Transverse colon (tissue), 4 donors: Measurements from ENCODE around the gene ZSCAN5B.

Experiments used
- CTCF ChIP-seq, 5 experiments: fragments of 200-600 bp in 3 of 5; fragments of 450-650 bp in 2 of 5; sonication (generic) in 3 of 5; IDR thresholded peaks; 1 replicate in 2 of 5; 2 replicates in 3 of 5; pipeline ENCODE4 v1.5.1; 2016 to 2017; ENCODE audit warnings: antibody characterized with exemption in 5 of 5, inconsistent platforms in 3 of 5, mild to moderate bottlenecking in 2 of 5, moderate library complexity in 1 of 5
- EP300 ChIP-seq: sonication (generic); formaldehyde crosslinking; IDR thresholded peaks from one replicate; pipeline ENCODE4 v1.6.1; 2017; ENCODE audit warnings: antibody characterized with exemption, low read depth
- POLR2A ChIP-seq: fragments of 450-650 bp; IDR thresholded peaks from one replicate; pipeline ENCODE4 v1.6.1; 2016; ENCODE audit warnings: antibody characterized with exemption, mild to moderate bottlenecking, moderate library complexity
- POLR2AphosphoS5 ChIP-seq, 3 donors: sonication (generic); formaldehyde crosslinking; IDR thresholded peaks; one replicate each; pipeline ENCODE4 v1.6.1; 2016; ENCODE audit warnings: antibody characterized with exemption in 3 of 3

GRCh38 chr19:56193981-56194640, 3.5 kb downstream of the ZSCAN5B start:
- TF ChIP-seq CTCF (IDR thresholded peaks at IDR 0.05) (no peak), POLR2A (no peak), EP300 (no peak), POLR2AphosphoS5 (IDR thresholded peaks at IDR 0.05) (no peak)
